ENCODE data around the gene DEPP1. TPM values are rescaled to one million over a fixed set of nuclear protein-coding genes. Genes with fewer than 3 reads are reported as not detected.

Gene DEPP1
- polyA plus RNA-seq, 1 donor: 13.4 TPM

GRCh38 chr10:44930904-44931620, 47.5 kb downstream of the DEPP1 start:
- no peak for DNase-seq
- Histone ChIP-seq H3K9me3 (ENCODE audit: control insufficient read depth, low read depth, low read length) (no peaks in the 10 kb centered on the region), H3K27me3 (ENCODE audit: control insufficient read depth, insufficient read depth, low read length) (no peaks in the 10 kb centered on the region), H3K27ac (ENCODE audit: low read length) (no peak overlapping the region), H3K4me1 (ENCODE audit: control insufficient read depth, insufficient read depth, low read length) (peaks cover 7% of the 10 kb centered on the region), H3K36me3 (ENCODE audit: control insufficient read depth, insufficient read depth, low read length) (no peaks in the 10 kb centered on the region), H3K4me3 (ENCODE audit: low read length) (no peak overlapping the region)
- no CpG with 5 or more reads among the region's 4 CpGs for WGBS (ENCODE audit: insufficient coverage, low lambda C conversion rate)

GRCh38 chr10:44929356-44930255, 49.0 kb downstream of the DEPP1 start:
- no peaks in the 10 kb centered on the region for H3K36me3 ChIP-seq (ENCODE audit: control insufficient read depth, insufficient read depth, low read length)
- H3K4me1 ChIP-seq (ENCODE audit: control insufficient read depth, insufficient read depth, low read length): peaks cover 7% of the 10 kb centered on the region
- no peak overlapping the region for H3K4me3 ChIP-seq (ENCODE audit: low read length)
- H3K27ac ChIP-seq (ENCODE audit: low read length): no peak overlapping the region
- H3K27me3 ChIP-seq (ENCODE audit: control insufficient read depth, insufficient read depth, low read length): no peaks in the 10 kb centered on the region
- no peaks in the 10 kb centered on the region for H3K9me3 ChIP-seq (ENCODE audit: control insufficient read depth, low read depth, low read length)
- DNase-seq: no peak
- 100% methylated on average over 1 of the region's 8 CpGs for WGBS (ENCODE audit: insufficient coverage, low lambda C conversion rate)

- H3K27me3 ChIP-seq (ENCODE audit: control insufficient read depth, insufficient read depth, low read length): no peaks in the 10 kb centered on the region
- no peaks in the 10 kb centered on the region for H3K36me3 ChIP-seq (ENCODE audit: control insufficient read depth, insufficient read depth, low read length)
- H3K27ac ChIP-seq (ENCODE audit: low read length): no peak overlapping the region
- H3K4me3 ChIP-seq (ENCODE audit: low read length): no peak overlapping the region
- H3K4me1 ChIP-seq (ENCODE audit: control insufficient read depth, insufficient read depth, low read length): peaks cover 7% of the 10 kb centered on the region
- H3K9me3 ChIP-seq (ENCODE audit: control insufficient read depth, low read depth, low read length): no peaks in the 10 kb centered on the region
- no peak for DNase-seq
These were observed 50.1 kb downstream of the DEPP1 start for GRCh38 chr10:44928462-44928861.

DNA sequence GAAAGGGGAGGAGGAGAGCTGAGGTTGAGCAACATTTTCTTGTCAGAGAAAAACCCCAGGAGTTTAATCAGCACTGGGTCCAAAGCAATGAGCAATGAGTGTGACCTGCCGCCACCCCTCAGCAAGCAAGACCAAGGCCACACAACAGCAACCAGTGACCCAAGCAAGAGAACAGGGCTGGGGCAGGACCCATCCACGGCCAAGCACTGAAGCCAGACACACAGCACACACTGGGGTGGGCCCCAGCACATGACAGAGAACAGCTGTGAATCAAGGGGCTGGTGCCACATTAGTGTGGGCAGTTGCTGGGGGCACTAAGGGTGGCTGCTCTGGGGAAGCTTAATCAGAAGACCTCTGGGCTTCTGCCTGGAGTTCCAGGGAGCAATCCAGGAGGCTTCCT, 51.3 kb downstream of the DEPP1 start:
- Histone ChIP-seq H3K9me3 (ENCODE audit: control insufficient read depth, low read depth, low read length) (peaks cover 3% of the 10 kb centered on the region), H3K4me1 (ENCODE audit: control insufficient read depth, insufficient read depth, low read length) (peaks cover 7% of the 10 kb centered on the region), H3K4me3 (ENCODE audit: low read length) (no peak overlapping the region), H3K27me3 (ENCODE audit: control insufficient read depth, insufficient read depth, low read length) (no peaks in the 10 kb centered on the region), H3K36me3 (ENCODE audit: control insufficient read depth, insufficient read depth, low read length) (no peaks in the 10 kb centered on the region), H3K27ac (ENCODE audit: low read length) (peak overlapping the region; percentile 7)
- WGBS (ENCODE audit: insufficient coverage, low lambda C conversion rate): no CpG with 5 or more reads among the region's 2 CpGs
- DNase-seq: peak; percentile 69 to 88

DNA sequence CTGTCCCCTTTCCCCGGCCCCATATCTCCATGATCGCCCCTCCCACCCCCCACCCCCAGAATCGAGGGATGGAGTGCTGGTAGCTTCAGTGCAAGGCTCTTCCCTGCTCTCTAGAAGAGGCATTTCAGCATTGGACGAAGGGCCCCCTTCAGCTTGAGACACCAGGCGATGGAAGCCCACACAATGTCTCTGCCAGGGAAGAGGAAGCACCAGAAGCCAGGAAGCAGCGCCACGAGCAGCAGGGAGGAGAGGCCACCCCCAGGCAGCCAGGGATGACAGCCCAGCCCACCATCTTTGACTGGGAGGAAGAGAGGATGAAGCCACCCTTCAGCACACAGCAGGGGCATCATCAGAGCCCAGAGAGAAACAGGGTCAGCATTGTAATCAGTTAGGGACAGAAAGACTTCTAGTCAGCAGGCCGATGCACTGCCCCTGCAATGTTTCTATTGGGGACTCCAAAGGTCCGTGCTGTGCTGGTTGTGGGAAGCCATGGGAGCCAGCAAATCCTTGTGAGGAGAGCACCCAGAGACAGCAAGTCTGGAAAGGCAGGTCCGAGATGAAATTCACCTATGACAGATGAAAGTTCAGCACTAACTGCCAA, 51.8 kb downstream of the DEPP1 start:
- no CpG with 5 or more reads among the region's 10 CpGs for WGBS (ENCODE audit: insufficient coverage, low lambda C conversion rate)
- no peak for DNase-seq
- Histone ChIP-seq H3K4me3 (ENCODE audit: low read length) (no peak overlapping the region), H3K27ac (ENCODE audit: low read length) (peak overlapping the region; percentile 33), H3K4me1 (ENCODE audit: control insufficient read depth, insufficient read depth, low read length) (peaks cover 7% of the 10 kb centered on the region), H3K9me3 (ENCODE audit: control insufficient read depth, low read depth, low read length) (peaks cover 3% of the 10 kb centered on the region), H3K36me3 (ENCODE audit: control insufficient read depth, insufficient read depth, low read length) (no peaks in the 10 kb centered on the region), H3K27me3 (ENCODE audit: control insufficient read depth, insufficient read depth, low read length) (no peaks in the 10 kb centered on the region)

Other genes starting within 250 kb of the DEPP1 start
- gene TMEM72, start 67.5 kb downstream of the DEPP1 start, polyA plus RNA-seq: 0.31 TPM
- 26.0 TPM for gene RASSF4, start 19.0 kb downstream of the DEPP1 start, polyA plus RNA-seq
- gene ZNF22, start 22.1 kb upstream of the DEPP1 start, polyA plus RNA-seq: 35.7 TPM